OCI-LY1 (cell line): Measurements from ENCODE around the gene CDK11A.

Source experiments
- H2AFZ ChIP-seq: fragments of 200-600 bp; sonication (generic), shearing (Covaris generic); 2 replicates; pipeline ENCODE4 v1.6.0; 2014; ENCODE audit warnings: antibody characterized with exemption, mild to moderate bottlenecking, low read length
- H3F3A ChIP-seq: fragments of 200-600 bp; sonication (generic), shearing (Covaris generic); 2 replicates; pipeline ENCODE4 v1.6.0; 2014; ENCODE audit warnings: mild to moderate bottlenecking, antibody characterized with exemption, low read length, moderate library complexity; ENCODE audit not compliant: insufficient read depth
- H3K27ac ChIP-seq: fragments of 200-600 bp; sonication (generic); 2 replicates; pipeline ENCODE4 v1.5.1; 2014; ENCODE audit warnings: low read length, mixed run types, mild to moderate bottlenecking, low read depth; ENCODE audit not compliant: poor library complexity, severe bottlenecking
- H3K27me3 ChIP-seq: fragments of 200-600 bp; sonication (generic); 2 replicates; pipeline ENCODE4 v1.6.0; 2014; ENCODE audit warnings: antibody characterized with exemption, mild to moderate bottlenecking, low read length, moderate library complexity; ENCODE audit not compliant: insufficient read depth
- H3K36me3 ChIP-seq: fragments of 200-600 bp; sonication (generic); 2 replicates; pipeline ENCODE4 v1.6.1; 2014; ENCODE audit warnings: mild to moderate bottlenecking, antibody characterized with exemption, low read length, moderate library complexity, mixed read lengths; ENCODE audit not compliant: insufficient read depth
- H3K4me1 ChIP-seq: fragments of 200-600 bp; sonication (generic); 2 replicates; pipeline ENCODE4 v1.5.1; 2014; ENCODE audit warnings: mild to moderate bottlenecking, low read length, moderate library complexity; ENCODE audit not compliant: insufficient read depth, severe bottlenecking
- H3K4me2 ChIP-seq: fragments of 200-600 bp; sonication (generic), shearing (Covaris generic); 2 replicates; pipeline ENCODE4 v1.6.1; 2014; ENCODE audit warnings: low read length
- H3K4me3 ChIP-seq: fragments of 200-600 bp; sonication (generic); 2 replicates; pipeline ENCODE4 v1.5.1; 2014; ENCODE audit warnings: low read length, low read depth, mild to moderate bottlenecking, mixed read lengths; ENCODE audit not compliant: poor library complexity, severe bottlenecking
- H3K79me2 ChIP-seq: fragments of 200-600 bp; shearing (Covaris generic); 2 replicates; pipeline ENCODE4 v1.6.1; 2016; ENCODE audit warnings: mixed run types, low read length, mixed read lengths; ENCODE audit not compliant: insufficient read depth
- H3K9ac ChIP-seq: fragments of 200-600 bp; sonication (generic), shearing (Covaris generic); 2 replicates; pipeline ENCODE4 v1.6.1; 2014; ENCODE audit warnings: mild to moderate bottlenecking, low read length, mixed read lengths
- H3K9me2 ChIP-seq: fragments of 200-600 bp; sonication (generic), shearing (Covaris generic); 2 replicates; pipeline ENCODE4 v1.6.1; 2014; ENCODE audit warnings: low read depth, mild to moderate bottlenecking, low read length, mixed read lengths
- H3K9me3 ChIP-seq: fragments of 200-600 bp; shearing (Covaris generic); 2 replicates; pipeline ENCODE4 v1.6.1; 2014; ENCODE audit warnings: low read length, mixed read lengths
- H4K20me1 ChIP-seq: fragments of 200-600 bp; sonication (generic), shearing (Covaris generic); 2 replicates; pipeline ENCODE4 v1.6.0; 2016; ENCODE audit warnings: mild to moderate bottlenecking, low read length; ENCODE audit not compliant: insufficient read depth
- CTCF ChIP-seq: fragments of 200-600 bp; sonication (generic), shearing (Covaris generic); IDR thresholded peaks from 2 replicates; pipeline ENCODE4 v1.5.1; 2017; ENCODE audit warnings: mild to moderate bottlenecking, antibody characterized with exemption, low read length, moderate library complexity, mixed read lengths
- EZH2 ChIP-seq: fragments of 200-600 bp; sonication (generic), shearing (Covaris generic); IDR thresholded peaks from 2 replicates; pipeline ENCODE4 v1.8.0; 2017; ENCODE audit warnings: borderline replicate concordance, mixed run types, mild to moderate bottlenecking, antibody characterized with exemption, low read length, moderate library complexity, mixed read lengths

Gene CDK11A

GRCh38 chr1:1669468-1670440 is 54.4 kb downstream of the CDK11A start:
- Histone ChIP-seq H3K9me3 (no peaks in the 10 kb centered on the region), H3K4me1 (peaks cover 2% of the 10 kb centered on the region), H3K4me3 (no peak overlapping the region)

GRCh38 chr1:1666526-1666925 is 57.6 kb downstream of the CDK11A start:
- TF ChIP-seq CTCF = no peak
- TF ChIP-seq EZH2 = no peak
- Histone ChIP-seq H3K27ac (no peak overlapping the region), H4K20me1 (no peaks in the 10 kb centered on the region), H3K79me2 (no peaks in the 10 kb centered on the region), H2AFZ (no peak overlapping the region), H3K9ac (no peak overlapping the region), H3K36me3 (peaks cover 32% of the 10 kb centered on the region; the same call in 1 of the 2 replicates), H3K27me3 (no peaks in the 10 kb centered on the region), H3K4me1 (no peaks in the 10 kb centered on the region), H3K9me3 (no peaks in the 10 kb centered on the region), H3F3A (no peaks in the 10 kb centered on the region), H3K4me2 (no peak overlapping the region), H3K9me2 (no peaks in the 10 kb centered on the region), H3K4me3 (no peak overlapping the region)

More at GRCh38 chr1:1669468-1670440, 54.4 kb downstream of the CDK11A start:
- no peak overlapping the region for H3K9ac ChIP-seq
- TF ChIP-seq EZH2 (no peak), CTCF (no peak)
- H3K4me2 ChIP-seq = no peak overlapping the region
- no peaks in the 10 kb centered on the region for H3K9me2 ChIP-seq
- H4K20me1 ChIP-seq = no peaks in the 10 kb centered on the region
- H3K36me3 ChIP-seq = peaks cover 39% of the 10 kb centered on the region; the same call in 1 of the 2 replicates
- no peak overlapping the region for H3K27ac ChIP-seq
- no peak overlapping the region for H2AFZ ChIP-seq
- H3K27me3 ChIP-seq = no peaks in the 10 kb centered on the region
- H3F3A ChIP-seq = no peaks in the 10 kb centered on the region
- no peaks in the 10 kb centered on the region for H3K79me2 ChIP-seq

GRCh38 chr1:1665815-1666251 is 58.3 kb downstream of the CDK11A start:
- no peaks in the 10 kb centered on the region for H3F3A ChIP-seq
- H3K27me3 ChIP-seq = no peaks in the 10 kb centered on the region
- no peak overlapping the region for H3K27ac ChIP-seq
- H3K9me2 ChIP-seq = no peaks in the 10 kb centered on the region
- no peaks in the 10 kb centered on the region for H3K4me1 ChIP-seq
- H2AFZ ChIP-seq = no peak overlapping the region
- TF ChIP-seq EZH2 (no peak), CTCF (peak; percentile 60)
- H3K9ac ChIP-seq = no peak overlapping the region
- no peaks in the 10 kb centered on the region for H3K9me3 ChIP-seq
- no peaks in the 10 kb centered on the region for H3K79me2 ChIP-seq
- H3K4me2 ChIP-seq = no peak overlapping the region
- H3K36me3 ChIP-seq = peaks cover 25% of the 10 kb centered on the region; the same call in 1 of the 2 replicates
- no peaks in the 10 kb centered on the region for H4K20me1 ChIP-seq
- H3K4me3 ChIP-seq = no peak overlapping the region
